RWPE2 (cell line): ENCODE results near the gene FLT1.

Source experiments
- ATAC-seq: fragments of 200-7000 bp; cut with Tn5 transposase; 3 replicates; pipeline ENCODE4 v1.9.1; 2021; ENCODE audit warnings: low read depth
- DNase-seq: peaks from one replicate; pipeline ENCODE4 v3.0.0-alpha.2; 2020; ENCODE audit warnings: low spot score
- H3K27ac ChIP-seq: fragments of 450-650 bp; 2 replicates; pipeline ENCODE4 v1.5.1; 2017; ENCODE audit warnings: mild to moderate bottlenecking; ENCODE audit not compliant: poor library complexity, severe bottlenecking
- H3K27me3 ChIP-seq: fragments of 250-450 bp; sonication (Bioruptor Pico); 2 replicates; pipeline ENCODE4 v1.5.1; 2021; ENCODE audit warnings: mild to moderate bottlenecking, moderate library complexity; ENCODE audit not compliant: insufficient read depth, poor library complexity, severe bottlenecking
- H3K36me3 ChIP-seq: fragments of 250-450 bp; sonication (Bioruptor Pico); 2 replicates; pipeline ENCODE4 v1.5.1; 2020; ENCODE audit warnings: low read depth, mild to moderate bottlenecking, moderate library complexity
- H3K4me1 ChIP-seq: fragments of 250-450 bp; sonication (Bioruptor Pico); 2 replicates; pipeline ENCODE4 v1.5.1; 2021; ENCODE audit warnings: mild to moderate bottlenecking, moderate library complexity; ENCODE audit not compliant: insufficient read depth, poor library complexity, severe bottlenecking
- H3K4me3 ChIP-seq: fragments of 250-450 bp; sonication (Bioruptor Pico); 2 replicates; pipeline ENCODE4 v1.5.1; 2021; ENCODE audit warnings: mild to moderate bottlenecking, moderate library complexity; ENCODE audit not compliant: severe bottlenecking
- H3K9me3 ChIP-seq: fragments of 250-450 bp; sonication (Bioruptor Pico); 2 replicates; pipeline ENCODE4 v1.5.1; 2021; ENCODE audit warnings: mild to moderate bottlenecking, moderate library complexity; ENCODE audit not compliant: severe bottlenecking
- CTCF ChIP-seq: fragments of 450-650 bp; IDR thresholded peaks from one replicate; pipeline ENCODE4 v1.5.1; 2017; ENCODE audit warnings: mild to moderate bottlenecking, moderate library complexity; ENCODE audit not compliant: poor library complexity, severe bottlenecking

FLT1 gene

GRCh38 chr13:28529836-28530235 lies 34.9 kb upstream of the FLT1 start:
- DNase-seq (no peak), ATAC-seq (no peak)
- TF ChIP-seq CTCF, result no peak
- Histone ChIP-seq H3K9me3 (no peaks in the 10 kb centered on the region), H3K36me3 (no peaks in the 10 kb centered on the region), H3K4me1 (no peaks in the 10 kb centered on the region), H3K27ac (no peak overlapping the region), H3K4me3 (no peak overlapping the region), H3K27me3 (peaks cover 44% of the 10 kb centered on the region)

GRCh38 chr13:28528848-28529247 lies 33.9 kb upstream of the FLT1 start:
- Histone ChIP-seq H3K4me1 (no peaks in the 10 kb centered on the region), H3K27ac (no peak overlapping the region), H3K9me3 (no peaks in the 10 kb centered on the region), H3K4me3 (no peak overlapping the region), H3K36me3 (no peaks in the 10 kb centered on the region), H3K27me3 (peaks cover 42% of the 10 kb centered on the region)
- ATAC-seq (no peak), DNase-seq (no peak)
- no peak for TF ChIP-seq CTCF

GRCh38 chr13:28528388-28528787 lies 33.5 kb upstream of the FLT1 start:
- ATAC-seq, result no peak
- no peak for TF ChIP-seq CTCF

GRCh38 chr13:28527629-28528028 lies 32.7 kb upstream of the FLT1 start:
- Histone ChIP-seq H3K4me3 (no peak overlapping the region), H3K27me3 (peaks cover 29% of the 10 kb centered on the region), H3K27ac (no peak overlapping the region), H3K4me1 (no peaks in the 10 kb centered on the region), H3K36me3 (no peaks in the 10 kb centered on the region), H3K9me3 (no peaks in the 10 kb centered on the region)
- DNase-seq (no peak), ATAC-seq (no peak)
- no peak for TF ChIP-seq CTCF

More at GRCh38 chr13:28528388-28528787, 33.5 kb upstream of the FLT1 start:
- H3K36me3 ChIP-seq, result no peaks in the 10 kb centered on the region
- no peaks in the 10 kb centered on the region for H3K9me3 ChIP-seq
- no peak for DNase-seq
- peaks cover 37% of the 10 kb centered on the region for H3K27me3 ChIP-seq
- no peaks in the 10 kb centered on the region for H3K4me1 ChIP-seq
- H3K4me3 ChIP-seq, result no peak overlapping the region
- H3K27ac ChIP-seq, result no peak overlapping the region

GRCh38 chr13:28526876-28527275 lies 31.9 kb upstream of the FLT1 start:
- no peak for TF ChIP-seq CTCF
- no peak overlapping the region for H3K27ac ChIP-seq
- DNase-seq, result no peak
- H3K27me3 ChIP-seq, result peaks cover 24% of the 10 kb centered on the region
- H3K4me1 ChIP-seq, result no peaks in the 10 kb centered on the region
- no peaks in the 10 kb centered on the region for H3K36me3 ChIP-seq
- H3K4me3 ChIP-seq, result no peak overlapping the region
- ATAC-seq, result no peak
- H3K9me3 ChIP-seq, result no peaks in the 10 kb centered on the region
